Kidney (tissue), 14 donors: ENCODE measurements around the gene USF2. TPM values are rescaled to one million over a fixed set of nuclear protein-coding genes. Genes with fewer than 3 reads are reported as not detected.
"Not testable (repeated sequence)": the region's sequence is repeated elsewhere in the genome, so short reads cannot be mapped to it uniquely, and the experiment has no call there.

Experiments used
- DNase-seq, 5 donors: peaks; one replicate each; pipeline ENCODE4 v3.0.0-alpha.2; 2013 to 2020
- FAIRE-seq: peaks from 2 replicates; lab custom pipeline; 2012; peaks lifted over from hg19 to GRCh38; lab: Jason Lieb, UNC
- H3K27ac ChIP-seq, 2 donors: one replicate each; pipeline ENCODE4 v1.7.0; 2013; ENCODE audit warnings: low read depth in 2 of 2, low read length in 2 of 2, inconsistent platforms in 1 of 2
- H3K27me3 ChIP-seq: one replicate; pipeline ENCODE4 v1.7.1; 2013; ENCODE audit warnings: low read length, inconsistent platforms; ENCODE audit not compliant: control insufficient read depth, insufficient read depth
- H3K36me3 ChIP-seq, 3 donors: one replicate each; pipeline versions ENCODE4 v1.7.0 to v1.7.1; 2013; ENCODE audit warnings: low read length in 3 of 3, control low read depth in 1 of 3, inconsistent platforms in 1 of 3; ENCODE audit not compliant: insufficient read depth in 3 of 3, control insufficient read depth in 2 of 3
- H3K4me1 ChIP-seq, 3 donors: one replicate each; pipeline versions ENCODE4 v1.7.0 to v1.7.1; 2013; ENCODE audit warnings: low read length in 3 of 3, inconsistent platforms in 1 of 3, low read depth in 1 of 3; ENCODE audit not compliant: control insufficient read depth in 2 of 3, insufficient read depth in 2 of 3
- H3K4me3 ChIP-seq, 3 donors: one replicate each; pipeline versions ENCODE4 v1.7.0 to v1.8.1; 2013; ENCODE audit warnings: low read length in 3 of 3, control low read depth in 1 of 3, inconsistent platforms in 1 of 3
- H3K9ac ChIP-seq, 3 donors: one replicate each; pipeline versions ENCODE4 v1.7.0 to v1.7.1; 2013; ENCODE audit warnings: low read length in 3 of 3, control low read depth in 1 of 3, inconsistent platforms in 1 of 3
- H3K9me3 ChIP-seq, 3 donors: one replicate each; pipeline versions ENCODE4 v1.7.0 to v1.7.1; 2013; ENCODE audit warnings: low read length in 3 of 3, control low read depth in 1 of 3, inconsistent platforms in 1 of 3; ENCODE audit not compliant: control insufficient read depth in 2 of 3, insufficient read depth in 1 of 3
- CTCF ChIP-seq: IDR thresholded peaks from 3 replicates; pipeline ENCODE4 v1.5.1; 2012; ENCODE audit warnings: mild to moderate bottlenecking, moderate library complexity, borderline replicate concordance; ENCODE audit not compliant: insufficient read depth; ENCODE audit errors: extremely low read depth
- intact Hi-C: fragments of 100-400 bp; cut with DNase I; formaldehyde crosslinking; loops from one replicate; pipeline ENCODE4 v1.11.1; 2022
- polyA plus RNA-seq: library from polyadenylated mRNA; stranded (reverse); fragments of 350-450 nt; fragmentation: Illumina TruSeq; extraction: RNeasy Lipid Tissue Mini Kit (QIAGEN cat#74804); gene quantifications from one replicate; pipeline ENCODE4 v1.2.3, GENCODE V29; 2014; ENCODE audit warnings: low read depth, low replicate concordance; ENCODE audit not compliant: insufficient read depth
- total RNA-seq: library from RNA; stranded (reverse); fragmentation: NEBNext Ultra II Directional; extraction: Animal tissue kit (Norgen Biotek cat#: 25700); gene quantifications from one replicate; pipeline ENCODE4 v1.2.1, GENCODE V29; 2021
- donor health status: control.
- donor health status: control.
- donor health status: control.
- donor health status: control.
- donor health status: control.
- donor health status: DM: yes; HTN: yes; CAD: no.
- donor health status: Normal renal cell carcinoma (clear cell type).

Gene USF2
- total and polyA plus RNA-seq, 2 donors from 2014 or later = 82.8 to 118 TPM

- H3K27me3 ChIP-seq = no peaks in the 10 kb centered on the region
Observed at GRCh38 chr19:35231956-35232645, 36.7 kb upstream of the USF2 start.

GRCh38 chr19:35232912-35233311 is 35.9 kb upstream of the USF2 start:
- intact Hi-C loops = no loop called here
- Histone ChIP-seq H3K4me3 (no peak overlapping the region), H3K27ac (no peak overlapping the region), H3K9ac (no peak overlapping the region), H3K36me3 (no peaks in the 10 kb centered on the region), H3K4me1 (no peaks in the 10 kb centered on the region), H3K27me3 (no peaks in the 10 kb centered on the region), H3K9me3 (no peaks in the 10 kb centered on the region)
- FAIRE-seq (no peak), DNase-seq (no peak)
- no peak for TF ChIP-seq CTCF

More at GRCh38 chr19:35231956-35232645, 36.7 kb upstream of the USF2 start:
- Histone ChIP-seq H3K4me3 (no peak overlapping the region), H3K9ac (no peak overlapping the region), H3K27ac (no peak overlapping the region), H3K4me1 (no peaks in the 10 kb centered on the region), H3K36me3 (no peaks in the 10 kb centered on the region), H3K9me3 (no peaks in the 10 kb centered on the region)
- FAIRE-seq = no peak
- DNase-seq = peak in 1 of 5 donors; percentile 51
- intact Hi-C loops = no loop called here
- no peak for TF ChIP-seq CTCF

GRCh38 chr19:35236638-35237400 is 31.9 kb upstream of the USF2 start:
- DNase-seq (no peak), FAIRE-seq (no peak)
- H3K27ac ChIP-seq = no peak overlapping the region
- no peaks in the 10 kb centered on the region for H3K27me3 ChIP-seq
- H3K9me3 ChIP-seq = no peaks in the 10 kb centered on the region
- no peak overlapping the region for H3K9ac ChIP-seq
- no peaks in the 10 kb centered on the region for H3K4me1 ChIP-seq
- no peaks in the 10 kb centered on the region for H3K36me3 ChIP-seq
- intact Hi-C loops = no loop called here
- H3K4me3 ChIP-seq = no peak overlapping the region
- no peak for TF ChIP-seq CTCF

- H3K4me3 ChIP-seq, FAIRE-seq, H3K9ac ChIP-seq, H3K9me3 ChIP-seq, H3K27ac ChIP-seq, intact Hi-C loops, H3K27me3 ChIP-seq, H3K36me3 ChIP-seq, H3K4me1 ChIP-seq, DNase-seq: not testable (repeated sequence)
Observed at GRCh38 chr19:35239597-35239996, 29.2 kb upstream of the USF2 start.
